HEK293 (cell line): ENCODE measurements around the gene FOXF2.

Experiments
- CTCF ChIA-PET: fragments of 350-600 bp; formaldehyde crosslinking; extraction: SDS; loops from one replicate; lab custom pipeline; 2021; ENCODE audit warnings: antibody characterized with exemption; lab: Yijun Ruan, JAX
- POLR2A ChIA-PET: fragments of 300-600 bp; formaldehyde crosslinking; extraction: SDS; loops from one replicate; lab custom pipeline; 2020; ENCODE audit warnings: antibody characterized with exemption, inconsistent platforms; lab: Yijun Ruan, JAX
- H3K27ac ChIP-seq: fragments of 200-500 bp; sonication (Bioruptor generic); 2 replicates; pipeline ENCODE4 v1.5.1; 2014; ENCODE audit warnings: low read depth, low read length, control low read depth, inconsistent platforms; ENCODE audit errors: extremely low read depth
- H3K36me3 ChIP-seq, 2 experiments: fragments of 200-500 bp in 1 of 2; sonication (Bioruptor generic) in 1 of 2; 1 replicate in 1 of 2; 2 replicates in 1 of 2; pipeline ENCODE4 v1.5.1; 2014 to 2017; ENCODE audit warnings: inconsistent platforms in 2 of 2, low read length in 2 of 2; ENCODE audit not compliant: control insufficient read depth in 2 of 2, insufficient read depth in 1 of 2
- H3K4me1 ChIP-seq: fragments of 200-500 bp; sonication (Bioruptor generic); 2 replicates; pipeline ENCODE4 v1.5.1; 2014; ENCODE audit warnings: mild to moderate bottlenecking, low read length, inconsistent platforms; ENCODE audit not compliant: control insufficient read depth, insufficient read depth
- H3K4me3 ChIP-seq: 2 replicates; pipeline ENCODE4 v1.5.1; 2011; ENCODE audit warnings: low read depth, mild to moderate bottlenecking, control low read depth, low read length, moderate library complexity
- H3K9me3 ChIP-seq: fragments of 200-500 bp; sonication (Bioruptor generic); 2 replicates; pipeline ENCODE4 v1.5.1; 2014; ENCODE audit warnings: low read depth, low read length, inconsistent platforms; ENCODE audit not compliant: control insufficient read depth, insufficient read depth
- GLIS2 ChIP-seq: fragments of 450-650 bp; formaldehyde crosslinking; IDR thresholded peaks from 2 replicates; pipeline ENCODE4 v1.5.1; 2016; ENCODE audit warnings: missing biosample characterization, missing genetic modification characterization
- KLF8 ChIP-seq: fragments of 450-650 bp; formaldehyde crosslinking; IDR thresholded peaks from 2 replicates; pipeline ENCODE4 v1.5.1; 2016; ENCODE audit warnings: missing biosample characterization, missing genetic modification characterization
- ZIC2 ChIP-seq: fragments of 450-650 bp; formaldehyde crosslinking; IDR thresholded peaks from 2 replicates; pipeline ENCODE4 v1.5.1; 2016; ENCODE audit warnings: missing biosample characterization, missing genetic modification characterization
- ZNF174 ChIP-seq: fragments of 450-650 bp; formaldehyde crosslinking; IDR thresholded peaks from 2 replicates; pipeline ENCODE4 v1.5.0; 2017; ENCODE audit warnings: missing biosample characterization, mild to moderate bottlenecking, missing genetic modification characterization
- ZNF184 ChIP-seq: fragments of 450-650 bp; IDR thresholded peaks from 2 replicates; pipeline ENCODE4 v1.5.1; 2018; ENCODE audit warnings: missing biosample characterization, mild to moderate bottlenecking, missing genetic modification characterization
- ZNF223 ChIP-seq: fragments of 450-650 bp; formaldehyde crosslinking; IDR thresholded peaks from 2 replicates; pipeline ENCODE4 v1.5.1; 2016; ENCODE audit warnings: missing biosample characterization, missing genetic modification characterization
- ZNF335 ChIP-seq: fragments of 450-650 bp; formaldehyde crosslinking; conservative IDR thresholded peaks from 2 replicates; pipeline ENCODE4 v1.5.1; 2016; ENCODE audit warnings: missing biosample characterization, missing genetic modification characterization
- ZNF391 ChIP-seq: fragments of 450-650 bp; formaldehyde crosslinking; IDR thresholded peaks from 2 replicates; pipeline ENCODE4 v1.5.1; 2016; ENCODE audit warnings: low read depth, missing biosample characterization, missing genetic modification characterization, borderline replicate concordance
- ZNF423 ChIP-seq: fragments of 450-650 bp; formaldehyde crosslinking; IDR thresholded peaks from 2 replicates; pipeline ENCODE4 v1.5.1; 2016; ENCODE audit warnings: missing biosample characterization, missing genetic modification characterization
- ZNF433 ChIP-seq: fragments of 450-650 bp; formaldehyde crosslinking; IDR thresholded peaks from 2 replicates; pipeline ENCODE4 v1.5.1; 2016; ENCODE audit warnings: missing biosample characterization, missing genetic modification characterization, low read depth
- ZNF473 ChIP-seq: fragments of 450-650 bp; formaldehyde crosslinking; IDR thresholded peaks from 2 replicates; pipeline ENCODE4 v1.5.1; 2017; ENCODE audit warnings: missing biosample characterization, missing genetic modification characterization
- ZNF629 ChIP-seq: fragments of 450-650 bp; formaldehyde crosslinking; IDR thresholded peaks from 2 replicates; pipeline ENCODE4 v1.5.1; 2017; ENCODE audit warnings: missing biosample characterization, missing genetic modification characterization
- ZNF768 ChIP-seq: fragments of 450-650 bp; formaldehyde crosslinking; IDR thresholded peaks from 2 replicates; pipeline ENCODE4 v1.5.1; 2018; ENCODE audit warnings: missing biosample characterization, mild to moderate bottlenecking, missing genetic modification characterization
- TF ChIP-seq, protein P1 (sequence below): fragments of 450-650 bp; formaldehyde crosslinking; IDR thresholded peaks from 2 replicates; pipeline ENCODE4 v1.5.1; 2016; ENCODE audit warnings: missing biosample characterization, missing genetic modification characterization, low read depth
- TF ChIP-seq, protein P2 (sequence below): fragments of 450-650 bp; formaldehyde crosslinking; IDR thresholded peaks from 2 replicates; pipeline ENCODE4 v1.5.1; 2016; ENCODE audit warnings: missing biosample characterization, missing genetic modification characterization
- TF ChIP-seq, protein P3 (sequence below): fragments of 450-650 bp; formaldehyde crosslinking; IDR thresholded peaks from 2 replicates; pipeline ENCODE4 v1.5.1; 2016; ENCODE audit warnings: missing biosample characterization, missing genetic modification characterization

FOXF2 gene

DNA sequence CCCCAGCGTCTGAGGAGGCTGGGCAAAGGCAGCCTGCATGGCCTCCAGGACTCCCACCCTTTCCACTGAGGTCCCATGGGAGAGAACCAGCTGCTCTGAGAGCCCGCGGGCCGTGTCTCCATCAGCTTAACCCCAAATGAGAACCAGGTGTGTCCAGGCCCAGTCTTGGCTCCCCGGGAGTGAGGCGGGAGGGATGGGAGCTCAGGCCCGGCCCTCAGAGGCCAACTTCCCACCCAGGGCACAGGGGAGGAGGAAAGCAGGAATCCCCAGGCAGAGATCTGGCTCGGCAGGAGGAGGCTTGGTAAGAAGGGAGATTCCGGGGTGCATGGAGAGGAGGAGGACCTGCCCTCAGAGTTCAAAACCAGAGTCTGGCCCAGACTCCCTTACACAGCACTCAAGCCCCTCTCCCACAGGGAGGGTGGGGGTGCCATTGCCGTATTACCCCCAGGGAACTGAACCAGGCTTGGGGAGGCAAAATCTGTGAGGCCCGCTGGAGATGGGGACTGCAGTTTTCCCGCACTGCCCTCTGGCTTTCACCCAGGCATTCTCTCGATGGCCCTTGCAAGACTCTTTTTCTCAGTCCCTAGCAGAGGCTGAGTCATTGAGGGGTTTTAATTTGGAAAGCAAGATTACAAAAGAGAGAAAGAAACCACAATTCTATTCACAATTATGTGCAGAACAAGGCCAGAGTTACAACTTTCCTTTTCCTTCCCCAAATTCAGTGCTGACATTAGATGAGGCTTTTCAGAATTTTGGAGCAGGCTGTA is 17.1 kb downstream of the FOXF2 start:
- POLR2A ChIA-PET = no interaction called here
- Histone ChIP-seq H3K4me3 (no peak overlapping the region), H3K27ac (no peak overlapping the region), H3K4me1 (no peaks in the 10 kb centered on the region), H3K36me3 (no peaks in the 10 kb centered on the region; a peak in 1 of 3 replicates), H3K9me3 (no peaks in the 10 kb centered on the region)
- TF ChIP-seq, protein P1, sequence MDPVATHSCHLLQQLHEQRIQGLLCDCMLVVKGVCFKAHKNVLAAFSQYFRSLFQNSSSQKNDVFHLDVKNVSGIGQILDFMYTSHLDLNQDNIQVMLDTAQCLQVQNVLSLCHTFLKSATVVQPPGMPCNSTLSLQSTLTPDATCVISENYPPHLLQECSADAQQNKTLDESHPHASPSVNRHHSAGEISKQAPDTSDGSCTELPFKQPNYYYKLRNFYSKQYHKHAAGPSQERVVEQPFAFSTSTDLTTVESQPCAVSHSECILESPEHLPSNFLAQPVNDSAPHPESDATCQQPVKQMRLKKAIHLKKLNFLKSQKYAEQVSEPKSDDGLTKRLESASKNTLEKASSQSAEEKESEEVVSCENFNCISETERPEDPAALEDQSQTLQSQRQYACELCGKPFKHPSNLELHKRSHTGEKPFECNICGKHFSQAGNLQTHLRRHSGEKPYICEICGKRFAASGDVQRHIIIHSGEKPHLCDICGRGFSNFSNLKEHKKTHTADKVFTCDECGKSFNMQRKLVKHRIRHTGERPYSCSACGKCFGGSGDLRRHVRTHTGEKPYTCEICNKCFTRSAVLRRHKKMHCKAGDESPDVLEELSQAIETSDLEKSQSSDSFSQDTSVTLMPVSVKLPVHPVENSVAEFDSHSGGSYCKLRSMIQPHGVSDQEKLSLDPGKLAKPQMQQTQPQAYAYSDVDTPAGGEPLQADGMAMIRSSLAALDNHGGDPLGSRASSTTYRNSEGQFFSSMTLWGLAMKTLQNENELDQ (tag by site-specific recombination) = no peak
- CTCF ChIA-PET = interaction anchor here (1.0 to 2.1 kb wide), 3 partner anchors 10 to 18 kb away, joined by 4 to 6 read pairs (median 4); no protein-coding TSS in a partner anchor

DNA sequence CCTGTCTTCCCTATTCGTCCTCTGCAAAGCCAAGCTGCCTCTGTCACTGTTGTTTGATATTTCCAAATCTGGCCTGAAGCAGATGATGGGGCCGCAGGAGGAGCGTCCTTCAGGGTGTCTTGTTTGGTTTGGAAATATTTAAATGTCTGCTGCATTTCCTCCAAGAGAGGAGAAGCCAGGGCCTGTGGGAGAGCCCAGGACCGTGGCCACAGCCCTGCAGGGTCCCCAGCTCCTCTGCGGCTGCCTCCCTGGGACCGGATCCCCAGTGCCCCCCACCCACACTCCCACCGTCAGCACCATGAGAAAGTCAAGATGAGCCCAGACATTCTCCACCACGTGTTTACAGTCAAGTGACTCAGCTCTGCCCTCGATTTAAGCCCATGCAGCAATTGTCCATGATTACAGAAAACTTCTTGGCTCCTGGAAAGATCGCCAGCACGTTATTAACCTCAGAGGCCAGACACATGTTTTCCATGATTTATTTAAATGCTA is 18.2 kb downstream of the FOXF2 start:
- Histone ChIP-seq H3K4me3 (no peak overlapping the region), H3K9me3 (no peaks in the 10 kb centered on the region), H3K4me1 (no peaks in the 10 kb centered on the region), H3K36me3 (no peaks in the 10 kb centered on the region; a peak in 1 of 3 replicates), H3K27ac (no peak overlapping the region)
- TF ChIP-seq ZNF391 (tag by site-specific recombination) (no peak), ZNF629 (tag by site-specific recombination) (no peak), ZNF174 (tag by site-specific recombination) (no peak), ZNF768 (tag by site-specific recombination) (no peak), ZNF335 (tag by site-specific recombination) (no peak), ZNF433 (tag by site-specific recombination) (no peak), ZIC2 (tag by site-specific recombination) (no peak), ZNF473 (tag by site-specific recombination) (no peak), ZNF423 (tag by site-specific recombination) (no peak), KLF8 (no peak), ZNF223 (tag by site-specific recombination) (no peak), GLIS2 (tag by site-specific recombination) (no peak), ZNF184 (tag by site-specific recombination) (no peak)
- TF ChIP-seq, protein P2, sequence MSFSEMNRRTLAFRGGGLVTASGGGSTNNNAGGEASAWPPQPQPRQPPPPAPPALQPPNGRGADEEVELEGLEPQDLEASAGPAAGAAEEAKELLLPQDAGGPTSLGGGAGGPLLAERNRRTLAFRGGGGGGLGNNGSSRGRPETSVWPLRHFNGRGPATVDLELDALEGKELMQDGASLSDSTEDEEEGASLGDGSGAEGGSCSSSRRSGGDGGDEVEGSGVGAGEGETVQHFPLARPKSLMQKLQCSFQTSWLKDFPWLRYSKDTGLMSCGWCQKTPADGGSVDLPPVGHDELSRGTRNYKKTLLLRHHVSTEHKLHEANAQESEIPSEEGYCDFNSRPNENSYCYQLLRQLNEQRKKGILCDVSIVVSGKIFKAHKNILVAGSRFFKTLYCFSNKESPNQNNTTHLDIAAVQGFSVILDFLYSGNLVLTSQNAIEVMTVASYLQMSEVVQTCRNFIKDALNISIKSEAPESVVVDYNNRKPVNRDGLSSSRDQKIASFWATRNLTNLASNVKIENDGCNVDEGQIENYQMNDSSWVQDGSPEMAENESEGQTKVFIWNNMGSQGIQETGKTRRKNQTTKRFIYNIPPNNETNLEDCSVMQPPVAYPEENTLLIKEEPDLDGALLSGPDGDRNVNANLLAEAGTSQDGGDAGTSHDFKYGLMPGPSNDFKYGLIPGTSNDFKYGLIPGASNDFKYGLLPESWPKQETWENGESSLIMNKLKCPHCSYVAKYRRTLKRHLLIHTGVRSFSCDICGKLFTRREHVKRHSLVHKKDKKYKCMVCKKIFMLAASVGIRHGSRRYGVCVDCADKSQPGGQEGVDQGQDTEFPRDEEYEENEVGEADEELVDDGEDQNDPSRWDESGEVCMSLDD (tag by site-specific recombination) = no peak
- TF ChIP-seq, protein P3, sequence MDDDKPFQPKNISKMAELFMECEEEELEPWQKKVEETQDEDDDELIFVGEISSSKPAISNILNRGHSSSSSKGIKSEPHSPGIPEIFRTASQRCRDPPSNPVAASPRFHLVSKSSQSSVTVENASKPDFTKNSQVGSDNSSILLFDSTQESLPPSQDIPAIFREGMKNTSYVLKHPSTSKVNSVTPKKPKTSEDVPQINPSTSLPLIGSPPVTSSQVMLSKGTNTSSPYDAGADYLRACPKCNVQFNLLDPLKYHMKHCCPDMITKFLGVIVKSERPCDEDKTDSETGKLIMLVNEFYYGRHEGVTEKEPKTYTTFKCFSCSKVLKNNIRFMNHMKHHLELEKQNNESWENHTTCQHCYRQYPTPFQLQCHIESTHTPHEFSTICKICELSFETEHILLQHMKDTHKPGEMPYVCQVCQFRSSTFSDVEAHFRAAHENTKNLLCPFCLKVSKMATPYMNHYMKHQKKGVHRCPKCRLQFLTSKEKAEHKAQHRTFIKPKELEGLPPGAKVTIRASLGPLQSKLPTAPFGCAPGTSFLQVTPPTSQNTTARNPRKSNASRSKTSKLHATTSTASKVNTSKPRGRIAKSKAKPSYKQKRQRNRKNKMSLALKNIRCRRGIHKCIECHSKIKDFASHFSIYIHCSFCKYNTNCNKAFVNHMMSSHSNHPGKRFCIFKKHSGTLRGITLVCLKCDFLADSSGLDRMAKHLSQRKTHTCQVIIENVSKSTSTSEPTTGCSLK (tag by site-specific recombination) = no peak
- ChIA-PET CTCF (interaction anchor here (1.0 kb wide), 2 partner anchors 11 to 610 kb away, joined by 4 read pairs; no protein-coding TSS in a partner anchor), POLR2A (no interaction called here)
